Measurements from ENCODE around the gene STPG3.

DNA sequence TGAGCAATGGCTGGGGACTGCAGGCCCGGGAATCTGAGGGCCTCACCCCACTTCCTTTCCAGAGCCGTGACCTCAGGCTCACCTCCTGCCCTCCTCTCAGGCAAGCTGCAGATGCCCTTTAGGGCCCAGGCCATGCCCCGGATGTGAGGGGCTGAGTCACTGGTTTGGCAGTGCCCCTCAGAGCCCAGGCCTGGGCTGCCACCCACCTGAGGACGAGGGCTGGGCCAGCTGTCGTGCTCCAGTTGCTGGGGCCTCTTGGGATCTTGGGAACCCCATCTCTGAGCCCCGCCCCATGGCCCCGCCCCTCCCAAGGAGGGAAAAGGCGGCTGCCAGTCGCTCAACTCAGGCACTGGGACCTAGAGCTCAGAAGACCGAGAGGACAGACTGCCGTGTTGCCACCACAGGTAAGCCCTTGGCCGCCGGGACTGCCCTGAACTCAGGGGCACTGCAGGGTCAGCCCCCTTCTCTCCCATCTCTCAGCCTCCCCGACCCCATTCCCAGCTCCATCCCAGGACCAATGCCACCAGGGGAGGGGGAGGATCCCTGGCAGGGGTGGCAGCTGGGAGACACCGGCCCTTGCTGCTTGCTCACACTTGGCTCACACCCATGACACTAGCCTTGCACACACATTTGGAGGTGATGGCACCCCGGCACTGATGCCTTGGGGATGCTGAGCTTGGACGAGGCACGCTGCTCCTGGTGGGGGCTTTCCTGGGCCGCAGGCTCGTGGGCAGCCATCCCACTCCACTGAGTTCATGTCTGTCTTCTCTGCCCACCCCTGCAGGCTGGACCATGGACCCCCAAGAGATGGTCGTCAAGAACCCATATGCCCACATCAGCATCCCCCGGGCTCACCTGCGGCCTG lies 26.0 kb upstream of the STPG3 start, which contains the start of gene CYSRT1:
- TF ChIP-seq, protein P1, sequence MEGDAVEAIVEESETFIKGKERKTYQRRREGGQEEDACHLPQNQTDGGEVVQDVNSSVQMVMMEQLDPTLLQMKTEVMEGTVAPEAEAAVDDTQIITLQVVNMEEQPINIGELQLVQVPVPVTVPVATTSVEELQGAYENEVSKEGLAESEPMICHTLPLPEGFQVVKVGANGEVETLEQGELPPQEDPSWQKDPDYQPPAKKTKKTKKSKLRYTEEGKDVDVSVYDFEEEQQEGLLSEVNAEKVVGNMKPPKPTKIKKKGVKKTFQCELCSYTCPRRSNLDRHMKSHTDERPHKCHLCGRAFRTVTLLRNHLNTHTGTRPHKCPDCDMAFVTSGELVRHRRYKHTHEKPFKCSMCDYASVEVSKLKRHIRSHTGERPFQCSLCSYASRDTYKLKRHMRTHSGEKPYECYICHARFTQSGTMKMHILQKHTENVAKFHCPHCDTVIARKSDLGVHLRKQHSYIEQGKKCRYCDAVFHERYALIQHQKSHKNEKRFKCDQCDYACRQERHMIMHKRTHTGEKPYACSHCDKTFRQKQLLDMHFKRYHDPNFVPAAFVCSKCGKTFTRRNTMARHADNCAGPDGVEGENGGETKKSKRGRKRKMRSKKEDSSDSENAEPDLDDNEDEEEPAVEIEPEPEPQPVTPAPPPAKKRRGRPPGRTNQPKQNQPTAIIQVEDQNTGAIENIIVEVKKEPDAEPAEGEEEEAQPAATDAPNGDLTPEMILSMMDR (IDR thresholded peaks at IDR 0.05): no peak
- no peak for TF ChIP-seq POLR2A (IDR thresholded peaks at IDR 0.05; ENCODE audit: low read depth)
